Measurements from ENCODE around the gene EFNB2. TPM values are rescaled to one million over a fixed set of nuclear protein-coding genes. Genes with fewer than 3 reads are reported as not detected.

EFNB2 gene
- total and polyA plus RNA-seq, 9 of the 15 experiments (the other 6 are each of a cell fraction or from before 2014, with no cell fraction given), result 0.01 to 0.29 (median 0.18) TPM

DNA sequence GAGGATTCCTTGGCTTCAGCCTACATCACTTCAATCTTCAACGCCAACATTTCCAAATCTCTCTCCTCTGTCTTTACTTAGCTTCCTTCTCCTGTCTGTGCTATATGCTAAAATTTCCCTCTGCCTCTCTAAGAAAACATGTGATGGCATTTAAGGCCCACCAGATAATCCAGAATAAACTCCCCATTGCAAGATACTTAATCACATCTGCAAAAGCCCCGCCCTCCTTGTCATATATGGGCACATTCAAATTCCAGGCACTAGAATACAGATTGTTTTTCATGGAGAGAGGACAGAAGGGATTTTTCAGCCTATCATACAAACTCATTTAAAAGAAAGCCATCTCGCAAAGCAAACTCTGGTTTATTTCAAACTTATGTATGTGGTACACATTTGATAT, 16.3 kb upstream of the EFNB2 start (continued):
- TF ChIP-seq MCM3 (IDR thresholded peaks at IDR 0.05), result no peak

- no peak overlapping the region for H3K27ac ChIP-seq (ENCODE audit: extremely low read depth, low read depth, low read length)
- intact Hi-C loops (cut with micrococcal nuclease) (no loop called here), in situ Hi-C loops (cut with MboI) (no loop called here)
- no TSS peak for BruUV-seq (replicated peaks)
- ATAC-seq (no peak), DNase-seq (ENCODE audit: extremely low read depth in 1 of 4, low spot score in 3 of 4) (no peak), FAIRE-seq (no peak)
- no peak overlapping the region for H3K9ac ChIP-seq (ENCODE audit: insufficient read depth in 1 of 2, low read depth in 2 of 2, low read length in 2 of 2)
- peaks cover 90% of the 10 kb centered on the region for H3K36me3 ChIP-seq (ENCODE audit: control insufficient read depth, insufficient read depth, low read length)
- CTCF ChIA-PET (ENCODE audit: low intra/inter-chr PET ratio), result no interaction called here
- H3K9me3 ChIP-seq (replicated peaks; ENCODE audit: control insufficient read depth, insufficient read depth, low read depth, low read length), result no peaks in the 10 kb centered on the region
- H2AFZ ChIP-seq (ENCODE audit: low read depth, low read length), result no peak overlapping the region
- POLR2A ChIA-PET, result interaction anchor here (1.1 kb wide), 1 partner anchor 8 kb away, joined by 3 read pairs; no protein-coding TSS in a partner anchor
- no peaks in the 10 kb centered on the region for H3K4me1 ChIP-seq (replicated peaks in 1 of 2; ENCODE audit: control insufficient read depth in 2 of 2, insufficient read depth in 2 of 2, low read length in 2 of 2)
- H3K9me1 ChIP-seq (ENCODE audit: control insufficient read depth, insufficient read depth, low read length), result no peaks in the 10 kb centered on the region
- H3K4me2 ChIP-seq (ENCODE audit: insufficient read depth, low read length), result no peak overlapping the region
- peaks cover 76% of the 10 kb centered on the region for H3K79me2 ChIP-seq (ENCODE audit: control insufficient read depth, insufficient read depth, low read length)
- WGBS (ENCODE audit: insufficient coverage, low coverage, missing lambda C conversion rate), result 100% methylated on average over 1 of the region's 1 CpG
- H3K4me3 ChIP-seq, result no peak overlapping the region
- H3K27me3 ChIP-seq (ENCODE audit: control insufficient read depth in 2 of 2, insufficient read depth in 2 of 2, low read length in 2 of 2), result no peaks in the 10 kb centered on the region
- H4K20me1 ChIP-seq (replicated peaks; ENCODE audit: control insufficient read depth, insufficient read depth, low read length), result 0 out of 2 replicates have a peak, but pooled peaks cover 3% of the 10 kb centered on the region
- no peak for TF ChIP-seq GMEB1 (CRISPR knock-in tag; IDR thresholded peaks at IDR 0.05)
- no peak for TF ChIP-seq SIX5 (IDR thresholded peaks at IDR 0.05; ENCODE audit: borderline replicate concordance in 1 of 2, insufficient read depth in 1 of 2, low read depth in 1 of 2, low read length in 2 of 2)
- TF ChIP-seq ARID4B (CRISPR knock-in tag; IDR thresholded peaks at IDR 0.05), result no peak
- TF ChIP-seq, protein P1, sequence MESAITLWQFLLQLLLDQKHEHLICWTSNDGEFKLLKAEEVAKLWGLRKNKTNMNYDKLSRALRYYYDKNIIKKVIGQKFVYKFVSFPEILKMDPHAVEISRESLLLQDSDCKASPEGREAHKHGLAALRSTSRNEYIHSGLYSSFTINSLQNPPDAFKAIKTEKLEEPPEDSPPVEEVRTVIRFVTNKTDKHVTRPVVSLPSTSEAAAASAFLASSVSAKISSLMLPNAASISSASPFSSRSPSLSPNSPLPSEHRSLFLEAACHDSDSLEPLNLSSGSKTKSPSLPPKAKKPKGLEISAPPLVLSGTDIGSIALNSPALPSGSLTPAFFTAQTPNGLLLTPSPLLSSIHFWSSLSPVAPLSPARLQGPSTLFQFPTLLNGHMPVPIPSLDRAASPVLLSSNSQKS (CRISPR knock-in tag; IDR thresholded peaks at IDR 0.05), result no peak
Measured at GRCh38 chr13:106551350-106551749, 15.9 kb upstream of the EFNB2 start.

Data from K562 (cell line).